CD4-positive, alpha-beta T cell treated with Interleukin-4 for 1 hour (primary cell): ENCODE results near the gene PLEKHA6.

Experiments used
- DNase-seq, 2 donors: peaks; one replicate each; pipeline ENCODE4 v3.0.0-alpha.2; 2020 to 2022

Gene PLEKHA6

GRCh38 chr1:204176049-204176448 lies 183.7 kb downstream of the PLEKHA6 start:
- no peak for DNase-seq

GRCh38 chr1:204174958-204175357 lies 184.8 kb downstream of the PLEKHA6 start:
- DNase-seq: no peak

GRCh38 chr1:204172404-204173029 lies 187.2 kb downstream of the PLEKHA6 start:
- no peak for DNase-seq

GRCh38 chr1:204171751-204172178 lies 188.0 kb downstream of the PLEKHA6 start:
- no peak for DNase-seq

GRCh38 chr1:204170494-204171155 lies 189.1 kb downstream of the PLEKHA6 start:
- no peak for DNase-seq

GRCh38 chr1:204169858-204170257 lies 189.9 kb downstream of the PLEKHA6 start:
- DNase-seq: peak in 1 of 2 donors; percentile 11
